Aorta (tissue), 5 donors: ENCODE measurements around the gene SEPTIN12. TPM values are rescaled to one million over a fixed set of nuclear protein-coding genes. Genes with fewer than 3 reads are reported as not detected.
"Not testable (repeated sequence)": the region's sequence is repeated elsewhere in the genome, so short reads cannot be mapped to it uniquely, and the experiment has no call there.

Source experiments
- ATAC-seq: fragments of 200-7000 bp; cut with Tn5 transposase; one replicate; pipeline ENCODE4 v1.9.1; 2022; ENCODE audit warnings: moderate library complexity; ENCODE audit not compliant: low FRiP score
- DNase-seq, 2 donors: peaks; one replicate each; pipeline ENCODE4 v3.0.0-alpha.2; 2020
- H3K27ac ChIP-seq, 2 donors: one replicate each; pipeline ENCODE4 v1.5.1; 2013; ENCODE audit warnings: low read length in 2 of 2, mild to moderate bottlenecking in 2 of 2, moderate library complexity in 2 of 2, control low read depth in 1 of 2, inconsistent platforms in 1 of 2, low read depth in 1 of 2
- H3K27me3 ChIP-seq, 2 donors: one replicate each; pipeline ENCODE4 v1.6.1; 2013; ENCODE audit warnings: control low read depth in 1 of 2, low read length in 1 of 2, mild to moderate bottlenecking in 1 of 2, moderate library complexity in 1 of 2; ENCODE audit not compliant: insufficient read depth in 2 of 2, control insufficient read depth in 1 of 2
- H3K36me3 ChIP-seq, 2 donors: one replicate each; pipeline ENCODE4 v1.6.1; 2013; ENCODE audit warnings: control low read depth in 1 of 2, low read length in 1 of 2, mild to moderate bottlenecking in 1 of 2; ENCODE audit not compliant: insufficient read depth in 2 of 2, control insufficient read depth in 1 of 2
- H3K4me1 ChIP-seq, 2 donors: one replicate each; pipeline ENCODE4 v1.6.1; 2013; ENCODE audit warnings: low read length in 2 of 2, control low read depth in 1 of 2, mild to moderate bottlenecking in 1 of 2, moderate library complexity in 1 of 2; ENCODE audit not compliant: insufficient read depth in 2 of 2, control insufficient read depth in 1 of 2
- H3K4me3 ChIP-seq, 2 donors: one replicate each; pipeline ENCODE4 v1.5.1; 2013; ENCODE audit warnings: low read length in 2 of 2, control low read depth in 1 of 2, mild to moderate bottlenecking in 1 of 2
- H3K9me3 ChIP-seq: one replicate; pipeline ENCODE4 v1.6.1; 2013; ENCODE audit warnings: mild to moderate bottlenecking, low read length; ENCODE audit not compliant: control insufficient read depth
- WGBS, 2 donors: extraction: QIAGEN DNeasy Blood & Tissue Kit; methylation state at CpG; one replicate each; pipeline ENCODE4 v1.1.7; 2013; 5-methylcytosine and 5-hydroxymethylcytosine counted together
- intact Hi-C, 2 donors: fragments of 100-400 bp; cut with DNase I; formaldehyde crosslinking; loops; one replicate each; pipeline versions ENCODE4 v1.14.2 to v1.15.0; 2022
- polyA plus RNA-seq, 2 donors: library from polyadenylated mRNA; stranded (reverse); fragments of 200-250 nt; gene quantifications; one replicate each; pipeline ENCODE4 v1.2.3, GENCODE V29; 2013
- total RNA-seq, 2 donors: library from RNA; stranded (reverse); fragmentation: NEBNext Ultra II Directional; extraction: Animal tissue kit (Norgen Biotek cat#: 25700); gene quantifications; one replicate each; pipeline ENCODE4 v1.2.1, GENCODE V29; 2021
- donor health status: healthy with polysubstance abuse.
- donor health status: Bipolar disorder and iron deficiency.
- donor health status: DM: no; HTN: no; CAD: no.
- donor health status: DM: no; HTN: no; CAD: no.
- donor health status: DM: yes; HTN: yes; CAD: no.

SEPTIN12 gene
- total and polyA plus RNA-seq, 4 donors: not detected

GRCh38 chr16:4745274-4745569 is 42.9 kb downstream of the SEPTIN12 start:
- H3K36me3 ChIP-seq: no peaks in the 10 kb centered on the region
- no peak overlapping the region for H3K27ac ChIP-seq

GRCh38 chr16:4744555-4745273 is 43.4 kb downstream of the SEPTIN12 start:
- H3K4me3 ChIP-seq: no peak overlapping the region
- WGBS, 2 donors: 71 to 75% methylated on average over 13 of the region's 13 CpGs
- H3K27me3 ChIP-seq: no peaks in the 10 kb centered on the region
- DNase-seq (no peak), ATAC-seq (no peak)
- no peak overlapping the region for H3K27ac ChIP-seq
- no peaks in the 10 kb centered on the region for H3K9me3 ChIP-seq
- H3K36me3 ChIP-seq: no peaks in the 10 kb centered on the region
- intact Hi-C loops: no loop called here
- H3K4me1 ChIP-seq: no peaks in the 10 kb centered on the region

More at GRCh38 chr16:4745274-4745569, 42.9 kb downstream of the SEPTIN12 start:
- H3K9me3 ChIP-seq: no peaks in the 10 kb centered on the region
- DNase-seq (no peak), ATAC-seq (no peak)
- H3K4me3 ChIP-seq: no peak overlapping the region
- 78 to 89% methylated on average over 3 of the region's 3 CpGs for WGBS, 2 donors
- no peaks in the 10 kb centered on the region for H3K4me1 ChIP-seq
- intact Hi-C loops: no loop called here
- H3K27me3 ChIP-seq: no peaks in the 10 kb centered on the region

DNA sequence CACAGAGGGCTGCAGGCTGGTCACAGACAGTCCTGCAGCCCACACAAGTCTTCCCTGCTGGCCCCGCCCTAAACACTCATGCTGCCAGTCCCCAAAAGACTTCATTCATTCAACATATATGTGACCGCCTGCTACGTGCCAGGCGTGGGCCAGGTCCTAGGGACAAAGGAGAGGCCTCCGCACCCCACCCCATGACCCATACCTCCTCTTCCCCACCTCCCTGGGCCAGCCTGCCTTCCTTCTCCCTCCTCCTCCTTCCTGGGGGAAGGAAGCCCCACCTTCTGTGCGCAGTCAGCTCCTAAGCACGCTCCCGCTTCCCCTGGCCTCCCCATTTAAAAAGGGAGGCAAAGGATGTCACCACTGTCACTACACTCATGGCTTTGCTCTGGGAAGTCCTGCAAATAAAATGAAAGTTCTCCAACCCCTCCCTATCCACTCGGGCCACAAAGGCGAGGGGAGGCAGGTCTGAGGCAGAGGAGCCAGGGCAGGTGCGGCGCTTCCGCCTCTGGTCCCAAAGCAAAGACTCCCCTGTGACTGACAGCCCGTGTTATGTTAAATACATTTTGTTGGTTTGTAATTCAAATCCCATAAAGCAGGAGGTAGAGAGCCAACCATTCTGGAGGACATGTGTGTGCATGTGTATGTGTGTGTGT is 44.8 kb downstream of the SEPTIN12 start:
- Histone ChIP-seq H3K9me3 (no peaks in the 10 kb centered on the region), H3K36me3 (no peaks in the 10 kb centered on the region), H3K4me1 (no peaks in the 10 kb centered on the region), H3K4me3 (no peak overlapping the region), H3K27ac (no peak overlapping the region), H3K27me3 (no peaks in the 10 kb centered on the region)
- 50 to 52% methylated on average over 14 of the region's 14 CpGs for WGBS, 2 donors
- DNase-seq (no peak), ATAC-seq (no peak)
- intact Hi-C loops: no loop called here

DNA sequence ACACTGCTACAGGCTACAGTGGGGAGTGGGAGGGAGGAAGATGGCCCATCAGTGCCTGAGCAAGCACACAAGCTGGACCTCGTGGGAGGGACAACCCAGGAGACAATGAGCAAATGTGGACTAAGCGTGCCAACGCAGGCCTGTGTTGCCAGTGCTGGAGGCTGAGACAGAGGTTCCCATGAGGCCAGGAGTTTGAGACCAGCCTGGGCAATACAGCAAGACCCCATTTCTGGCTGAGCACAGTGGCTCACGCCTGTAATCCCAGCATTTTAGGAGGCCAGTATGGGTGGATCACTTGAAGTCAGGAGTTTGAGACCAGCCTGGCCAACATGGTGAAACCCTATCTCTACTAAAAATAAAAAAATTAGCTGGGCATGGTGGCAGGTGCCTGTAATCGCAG is 49.8 kb downstream of the SEPTIN12 start:
- H3K27ac ChIP-seq, intact Hi-C loops: not testable (repeated sequence)
- 76 to 78% methylated on average over 5 of the region's 5 CpGs for WGBS, 2 donors

GRCh38 chr16:4737545-4737944 is 50.6 kb downstream of the SEPTIN12 start:
- no peaks in the 10 kb centered on the region for H3K4me1 ChIP-seq
- no peaks in the 10 kb centered on the region for H3K9me3 ChIP-seq
- H3K27me3 ChIP-seq: no peaks in the 10 kb centered on the region
- no peak overlapping the region for H3K27ac ChIP-seq
- no peaks in the 10 kb centered on the region for H3K36me3 ChIP-seq
- no peak for DNase-seq
- 82 to 83% methylated on average over 15 of the region's 15 CpGs for WGBS, 2 donors
- intact Hi-C loops: no loop called here
- no peak for ATAC-seq
- no peak overlapping the region for H3K4me3 ChIP-seq

More for the DNA sequence above, 49.8 kb downstream of the SEPTIN12 start:
- not testable (repeated sequence) for DNase-seq, H3K9me3 ChIP-seq, H3K4me1 ChIP-seq, H3K4me3 ChIP-seq, H3K36me3 ChIP-seq, ATAC-seq, H3K27me3 ChIP-seq

GRCh38 chr16:4736546-4736945 is 51.6 kb downstream of the SEPTIN12 start:
- no peak for ATAC-seq
- Histone ChIP-seq H3K27ac (no peak overlapping the region), H3K4me1 (no peaks in the 10 kb centered on the region), H3K27me3 (no peaks in the 10 kb centered on the region), H3K4me3 (no peak overlapping the region), H3K36me3 (no peaks in the 10 kb centered on the region), H3K9me3 (no peaks in the 10 kb centered on the region)
- intact Hi-C loops: no loop called here
- WGBS, 2 donors: 86 to 88% methylated on average over 4 of the region's 4 CpGs
- no peak for DNase-seq

GRCh38 chr16:4734730-4735535 is 53.2 kb downstream of the SEPTIN12 start:
- H3K4me3 ChIP-seq: peak overlapping the region; percentile 55 to 74
- 5 to 6% methylated on average over 38 of the region's 38 CpGs for WGBS, 2 donors
- H3K27ac ChIP-seq: peak overlapping the region in 1 of 2 donors; percentile 88
- intact Hi-C loops: loop anchor here in 1 of 2 donors (1.0 kb wide), 1 partner anchor 67 kb away; the partner anchor contains the start of gene ROGDI
- no peaks in the 10 kb centered on the region for H3K9me3 ChIP-seq
- H3K36me3 ChIP-seq: no peaks in the 10 kb centered on the region
- H3K27me3 ChIP-seq: no peaks in the 10 kb centered on the region
- no peaks in the 10 kb centered on the region for H3K4me1 ChIP-seq
- ATAC-seq (peak; percentile 92), DNase-seq (peak; percentile 94 to 97)

- 0% methylated on average over 55 to 70 of the region's 70 CpGs for WGBS, 2 donors
- Histone ChIP-seq H3K4me1 (no peaks in the 10 kb centered on the region), H3K9me3 (no peaks in the 10 kb centered on the region), H3K36me3 (no peaks in the 10 kb centered on the region), H3K27me3 (no peaks in the 10 kb centered on the region), H3K27ac (peak within 1 kb of the TSS in 1 of 2 donors; percentile 88), H3K4me3 (peak within 1 kb of the TSS; percentile 74 to 84)
- ATAC-seq (peak; percentile 96), DNase-seq (peak; percentile 98)
- intact Hi-C loops: loop anchor here in 1 of 2 donors (1.0 kb wide), 1 partner anchor 68 kb away; the partner anchor contains the start of gene ROGDI
These were observed 53.9 kb downstream of the SEPTIN12 start, which contains the start of the genes ANKS3 and DNAAF8 for GRCh38 chr16:4734063-4734729. TSS of gene ANKS3 (minus strand) at chr16:4734271. CDS start at chr16:4730149, 4,122 bp downstream. TSS of gene DNAAF8 (plus strand) at chr16:4734537. CDS start at chr16:4736515, 1,978 bp downstream.
